Measurements from ENCODE around the gene SLC25A1.
"Not testable (repeated sequence)": the region's sequence is repeated elsewhere in the genome, so short reads cannot be mapped to it uniquely, and the experiment has no call there.

The SLC25A1 gene

GRCh38 chr22:19208287-19208847, 29.8 kb upstream of the SLC25A1 start:
- no peak for TF ChIP-seq CTCF (IDR thresholded peaks at IDR 0.05; ENCODE audit: extremely low read depth, insufficient read depth, missing control alignments)
- in situ Hi-C loops (cut with MboI; ENCODE audit: low pct_unique_long_range_greater_than_20kb, low sequenced_read_pairs, unreplicated experiment): no loop called here
- DNase-seq (ENCODE audit: low spot score): no peak

GRCh38 chr22:19207884-19208283, 29.3 kb upstream of the SLC25A1 start:
- in situ Hi-C loops (cut with MboI; ENCODE audit: low pct_unique_long_range_greater_than_20kb, low sequenced_read_pairs, unreplicated experiment): no loop called here
- DNase-seq (ENCODE audit: low spot score): no peak
- no peak for TF ChIP-seq CTCF (IDR thresholded peaks at IDR 0.05; ENCODE audit: extremely low read depth, insufficient read depth, missing control alignments)

GRCh38 chr22:19207401-19207808, 28.9 kb upstream of the SLC25A1 start:
- DNase-seq (ENCODE audit: low spot score): no peak
- in situ Hi-C loops (cut with MboI; ENCODE audit: low pct_unique_long_range_greater_than_20kb, low sequenced_read_pairs, unreplicated experiment): no loop called here
- no peak for TF ChIP-seq CTCF (IDR thresholded peaks at IDR 0.05; ENCODE audit: extremely low read depth, insufficient read depth, missing control alignments)

GRCh38 chr22:19206287-19206686, 27.8 kb upstream of the SLC25A1 start:
- no peak for TF ChIP-seq CTCF (IDR thresholded peaks at IDR 0.05; ENCODE audit: extremely low read depth, insufficient read depth, missing control alignments)
- no peak for DNase-seq (ENCODE audit: low spot score)
- in situ Hi-C loops (cut with MboI; ENCODE audit: low pct_unique_long_range_greater_than_20kb, low sequenced_read_pairs, unreplicated experiment): no loop called here

- TF ChIP-seq CTCF (IDR thresholded peaks at IDR 0.05; ENCODE audit: extremely low read depth, insufficient read depth, missing control alignments): no peak
- no peak for DNase-seq (ENCODE audit: low spot score)
- in situ Hi-C loops (cut with MboI; ENCODE audit: low pct_unique_long_range_greater_than_20kb, low sequenced_read_pairs, unreplicated experiment): no loop called here
These were observed 26.1 kb upstream of the SLC25A1 start for GRCh38 chr22:19204640-19205039.

GRCh38 chr22:19203834-19204233, 25.3 kb upstream of the SLC25A1 start:
- in situ Hi-C loops (cut with MboI; ENCODE audit: low pct_unique_long_range_greater_than_20kb, low sequenced_read_pairs, unreplicated experiment): no loop called here
- no peak for TF ChIP-seq CTCF (IDR thresholded peaks at IDR 0.05; ENCODE audit: extremely low read depth, insufficient read depth, missing control alignments)
- DNase-seq (ENCODE audit: low spot score): no peak

GRCh38 chr22:19202799-19203186, 24.3 kb upstream of the SLC25A1 start:
- DNase-seq (ENCODE audit: low spot score); in situ Hi-C loops (cut with MboI; ENCODE audit: low pct_unique_long_range_greater_than_20kb, low sequenced_read_pairs, unreplicated experiment): not testable (repeated sequence)

Measured in GM13977 (cell line).